DND-41 (cell line): ENCODE data around the gene UFC1.

Source experiments
- CTCF ChIP-seq: IDR thresholded peaks from 2 replicates; pipeline ENCODE4 v1.5.1; 2012; ENCODE audit warnings: borderline replicate concordance, low read length, moderate library complexity, mild to moderate bottlenecking; ENCODE audit not compliant: poor library complexity, severe bottlenecking; ENCODE audit errors: extremely low read depth
- EZH2 ChIP-seq: IDR thresholded peaks from 3 replicates; pipeline ENCODE4 v1.6.1; 2012; ENCODE audit warnings: borderline replicate concordance, low read depth, mild to moderate bottlenecking, moderate library complexity, low read length, inconsistent platforms; ENCODE audit not compliant: severe bottlenecking

GRCh38 chr1:161153176-161153575 lies 602 bp upstream of the UFC1 start:
- TF ChIP-seq CTCF (no peak), EZH2 (no peak)
